GM03348 (cell line): Measurements from ENCODE around the gene HNRNPU.

ENCODE experiments used
- DNase-seq: peaks from one replicate; pipeline ENCODE4 v3.0.0; 2012; ENCODE audit warnings: low spot score

Gene HNRNPU

GRCh38 chr1:244802556-244803239, 61.6 kb downstream of the HNRNPU start:
- no peak for DNase-seq

- DNase-seq, result no peak
These were observed 62.3 kb downstream of the HNRNPU start for GRCh38 chr1:244802041-244802440.

- DNase-seq, result peak; percentile 65
These were observed 63.1 kb downstream of the HNRNPU start for GRCh38 chr1:244801246-244801645.

- no peak for DNase-seq
These were observed 63.5 kb downstream of the HNRNPU start for GRCh38 chr1:244800821-244801220.
